GM12878 (cell line): ENCODE results near the gene LRRC58. TPM values are rescaled to one million over a fixed set of nuclear protein-coding genes. Genes with fewer than 3 reads are reported as not detected.

ENCODE experiments used
- ATAC-seq: fragments of 200-7000 bp; cut with Tn5 transposase; 3 replicates; pipeline ENCODE4 v1.9.1; 2020; ENCODE audit warnings: mild to moderate bottlenecking, moderate library complexity
- BruUV-seq: library from RNA; stranded (reverse); fragments of 400-500 nt; replicated peaks from 2 replicates; lab custom pipeline; 2021; lab: Mats Ljungman, UMichigan
- CTCF ChIA-PET: fragments of 300-600 bp; sonication (Branson Sonifier 250); formaldehyde crosslinking; extraction: SDS; loops from one replicate; lab custom pipeline; 2021; ENCODE audit warnings: inconsistent platforms; lab: Yijun Ruan, JAX
- POLR2A ChIA-PET: fragments of 350-600 bp; formaldehyde crosslinking; extraction: SDS; loops from one replicate; lab custom pipeline; 2021; ENCODE audit warnings: inconsistent platforms; lab: Charles Lee
- RAD21 ChIA-PET: fragments of 300-600 bp; sonication (Branson Sonifier 250); formaldehyde crosslinking; loops from one replicate; lab custom pipeline; 2023; ENCODE audit warnings: antibody characterized with exemption; ENCODE audit not compliant: unreplicated experiment; lab: Charles Lee
- SMC1A ChIA-PET: fragments of 300-600 bp; sonication (Branson Sonifier 250); formaldehyde crosslinking; loops from one replicate; lab custom pipeline; 2023; ENCODE audit not compliant: unreplicated experiment, uncharacterized antibody; lab: Charles Lee
- DNase-seq: peaks from one replicate; pipeline ENCODE4 v3.0.0-alpha.2; 2011; ENCODE audit warnings: low read depth, low spot score
- FAIRE-seq: peaks from 3 replicates; lab custom pipeline; 2011; peaks lifted over from hg19 to GRCh38; lab: Jason Lieb, UNC
- H2AFZ ChIP-seq: 2 replicates; pipeline ENCODE4 v1.6.0; 2011; ENCODE audit warnings: low read depth, low read length, control low read depth; ENCODE audit not compliant: control insufficient read depth
- H3K27ac ChIP-seq: 2 replicates; pipeline ENCODE4 v1.5.1; 2011; ENCODE audit warnings: control low read depth; ENCODE audit not compliant: control insufficient read depth, insufficient read depth
- H3K27me3 ChIP-seq, 2 experiments: replicated peaks in 1 of 2; 2 replicates each; pipeline versions ENCODE4 v1.6.0 to v1.6.1; 2011; ENCODE audit warnings: low read length in 1 of 2; ENCODE audit not compliant: control insufficient read depth in 2 of 2, insufficient read depth in 2 of 2
- H3K36me3 ChIP-seq, 2 experiments: 2 replicates each; pipeline ENCODE4 v1.5.1; 2011; ENCODE audit warnings: low read length in 1 of 2; ENCODE audit not compliant: control insufficient read depth in 2 of 2, insufficient read depth in 2 of 2
- H3K4me1 ChIP-seq: 2 replicates; pipeline ENCODE4 v1.6.1; 2011; ENCODE audit warnings: mild to moderate bottlenecking, low read length, moderate library complexity, mixed read lengths; ENCODE audit not compliant: control insufficient read depth, insufficient read depth
- H3K4me2 ChIP-seq: 2 replicates; pipeline ENCODE4 v1.6.0; 2011; ENCODE audit warnings: control low read depth; ENCODE audit not compliant: control insufficient read depth, insufficient read depth
- H3K4me3 ChIP-seq: fragments of 200-600 bp; sonication (generic); 2 replicates; pipeline ENCODE4 v1.5.1; 2016
- H3K79me2 ChIP-seq: 2 replicates; pipeline ENCODE4 v1.6.0; 2011; ENCODE audit warnings: low read length; ENCODE audit not compliant: control insufficient read depth, insufficient read depth
- H3K9ac ChIP-seq: 2 replicates; pipeline ENCODE4 v1.8.0; 2011; ENCODE audit warnings: low read length, control low read depth, mixed read lengths; ENCODE audit not compliant: control insufficient read depth, insufficient read depth
- H3K9me3 ChIP-seq: replicated peaks from 3 replicates; pipeline ENCODE4 v1.5.1; 2011; ENCODE audit warnings: mild to moderate bottlenecking, low read length; ENCODE audit not compliant: control insufficient read depth, insufficient read depth
- H4K20me1 ChIP-seq: 2 replicates; pipeline ENCODE4 v1.6.0; 2011; ENCODE audit not compliant: control insufficient read depth, insufficient read depth
- BACH1 ChIP-seq: fragments of 450-650 bp; IDR thresholded peaks from 2 replicates; pipeline ENCODE4 v1.6.1; 2017; ENCODE audit warnings: mild to moderate bottlenecking, borderline replicate concordance
- LARP7 ChIP-seq: fragments of 450-650 bp; IDR thresholded peaks from 2 replicates; pipeline ENCODE4 v1.6.1; 2017; ENCODE audit warnings: mild to moderate bottlenecking
- MEF2B ChIP-seq: fragments of 450-650 bp; IDR thresholded peaks from 2 replicates; pipeline ENCODE4 v1.6.1; 2018; ENCODE audit warnings: mild to moderate bottlenecking, moderate library complexity; ENCODE audit not compliant: partially characterized antibody, poor library complexity, severe bottlenecking
- RBBP5 ChIP-seq: fragments of 200-600 bp; sonication (generic); conservative IDR thresholded peaks from 2 replicates; pipeline ENCODE4 v1.6.1; 2016
- RFX5 ChIP-seq: IDR thresholded peaks from 2 replicates; pipeline ENCODE4 v1.6.1; 2011; ENCODE audit warnings: low read depth, low read length, improper control_type of control experiment
- STAT3 ChIP-seq: IDR thresholded peaks from 2 replicates; pipeline ENCODE4 v1.6.1; 2011; ENCODE audit warnings: low read depth, low read length, improper control_type of control experiment
- YBX1 ChIP-seq: fragments of 450-650 bp; IDR thresholded peaks from 2 replicates; pipeline ENCODE4 v1.6.1; 2016; ENCODE audit warnings: antibody characterized with exemption
- ZBED1 ChIP-seq: IDR thresholded peaks from 2 replicates; pipeline ENCODE4 v1.6.1; 2016; ENCODE audit warnings: borderline replicate concordance
- ZNF207 ChIP-seq: fragments of 450-650 bp; IDR thresholded peaks from 2 replicates; pipeline ENCODE4 v1.6.1; 2014; ENCODE audit warnings: antibody characterized with exemption, mild to moderate bottlenecking, borderline replicate concordance
- ZNF24 ChIP-seq: fragments of 450-650 bp; IDR thresholded peaks from 2 replicates; pipeline ENCODE4 v1.6.1; 2017; ENCODE audit warnings: antibody characterized with exemption, mild to moderate bottlenecking
- WGBS: methylation state at CpG from one replicate; pipeline ENCODE4 v1.1.6; 2016; ENCODE audit warnings: low lambda C conversion rate; ENCODE audit not compliant: insufficient replicate concordance, insufficient coverage; ENCODE audit errors: missing lambda C conversion rate; 5-methylcytosine and 5-hydroxymethylcytosine counted together
- in situ Hi-C: fragments of 300-500 bp; cut with MboI; formaldehyde crosslinking; loops from 9 replicates; pipeline ENCODE4 v1.14.3; 2018; ENCODE audit warnings: mixed read lengths
- intact Hi-C: fragments of 100-400 bp; cut with micrococcal nuclease; formaldehyde crosslinking; loops from one replicate; pipeline ENCODE4 v1.14.2; 2022; ENCODE audit not compliant: unreplicated experiment
- polyA plus RNA-seq, 11 experiments: library from polyadenylated mRNA; depleted of rRNA in 4 of 11; unstranded in 6 of 11; stranded (reverse) in 5 of 11; fragments of >200 nt; fragmentation: Nextera tagmentation in 4 of 11; fragmentation: Illumina TruSeq in 1 of 11; extraction: Ambion mirVana in 4 of 11; extraction: Trizol in 1 of 11; gene quantifications; 1 replicate in 1 of 11; 2 replicates in 10 of 11; pipeline versions ENCODE4 v1.2.1 to v1.2.3, GENCODE V29; 2011 to 2016; ENCODE audit warnings: inconsistent platforms in 2 of 11, missing spikeins in 2 of 11, low read depth in 1 of 11
- total RNA-seq, 4 experiments: library from RNA; depleted of rRNA in 3 of 4; stranded (reverse); fragments of >200 nt in 3 of 4; fragmentation: Illumina TruSeq in 1 of 4; extraction: Trizol in 1 of 4; gene quantifications; 2 replicates each; pipeline versions ENCODE4 v1.2.1 to v1.2.3, GENCODE V29; 2013 to 2021
- TF ChIP-seq, protein P1 (sequence below): IDR thresholded peaks from 2 replicates; pipeline ENCODE4 v1.6.1; 2012; ENCODE audit warnings: low read depth, low read length, improper control_type of control experiment
- TF ChIP-seq, protein P2 (sequence below): fragments of 450-650 bp; IDR thresholded peaks from 2 replicates; pipeline ENCODE4 v1.6.1; 2017; ENCODE audit warnings: mild to moderate bottlenecking, moderate library complexity

LRRC58 gene
- total and polyA plus RNA-seq, 10 of the 15 experiments (the other 5 are each of a cell fraction or from before 2014, with no cell fraction given) = 7.7 to 29.5 (median 18.8) TPM

DNA sequence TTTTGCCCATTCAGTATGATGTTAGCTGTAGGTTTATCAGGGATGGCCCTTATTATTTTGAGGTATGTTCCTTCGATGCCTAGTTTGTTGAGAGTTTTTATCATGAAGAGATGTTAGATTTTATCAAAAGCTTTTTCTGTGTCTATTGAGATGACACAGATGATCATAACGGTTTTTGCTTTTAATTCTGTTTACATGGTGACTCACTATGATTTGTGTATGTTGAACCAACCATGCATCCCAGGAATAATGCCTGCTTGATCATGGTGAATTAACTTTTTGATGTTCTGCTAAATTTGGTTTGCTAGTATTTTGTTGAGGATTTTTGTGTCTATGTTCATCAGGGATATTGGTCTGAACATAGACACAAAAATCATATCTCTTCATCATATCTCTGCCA lies 72.4 kb downstream of the LRRC58 start:
- FAIRE-seq (no peak), ATAC-seq (no peak), DNase-seq (no peak)
- intact Hi-C loops = no loop called here
- no peak overlapping the region for H3K27ac ChIP-seq
- ChIA-PET CTCF (no interaction called here), SMC1A (no interaction called here), POLR2A (interaction anchor here (0.6 kb wide), 1 partner anchor 213 kb away, joined by 3 read pairs; no protein-coding TSS in a partner anchor), RAD21 (no interaction called here)
- no peak overlapping the region for H3K4me2 ChIP-seq
- no peaks in the 10 kb centered on the region for H3K4me1 ChIP-seq
- TF ChIP-seq RFX5 (no peak), LARP7 (no peak), RBBP5 (no peak), MEF2B (no peak), STAT3 (no peak), ZNF207 (no peak), ZNF24 (no peak), ZBED1 (no peak), YBX1 (no peak), BACH1 (no peak)
- TF ChIP-seq, protein P1, sequence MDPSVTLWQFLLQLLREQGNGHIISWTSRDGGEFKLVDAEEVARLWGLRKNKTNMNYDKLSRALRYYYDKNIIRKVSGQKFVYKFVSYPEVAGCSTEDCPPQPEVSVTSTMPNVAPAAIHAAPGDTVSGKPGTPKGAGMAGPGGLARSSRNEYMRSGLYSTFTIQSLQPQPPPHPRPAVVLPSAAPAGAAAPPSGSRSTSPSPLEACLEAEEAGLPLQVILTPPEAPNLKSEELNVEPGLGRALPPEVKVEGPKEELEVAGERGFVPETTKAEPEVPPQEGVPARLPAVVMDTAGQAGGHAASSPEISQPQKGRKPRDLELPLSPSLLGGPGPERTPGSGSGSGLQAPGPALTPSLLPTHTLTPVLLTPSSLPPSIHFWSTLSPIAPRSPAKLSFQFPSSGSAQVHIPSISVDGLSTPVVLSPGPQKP = no peak
- TF ChIP-seq, protein P2, sequence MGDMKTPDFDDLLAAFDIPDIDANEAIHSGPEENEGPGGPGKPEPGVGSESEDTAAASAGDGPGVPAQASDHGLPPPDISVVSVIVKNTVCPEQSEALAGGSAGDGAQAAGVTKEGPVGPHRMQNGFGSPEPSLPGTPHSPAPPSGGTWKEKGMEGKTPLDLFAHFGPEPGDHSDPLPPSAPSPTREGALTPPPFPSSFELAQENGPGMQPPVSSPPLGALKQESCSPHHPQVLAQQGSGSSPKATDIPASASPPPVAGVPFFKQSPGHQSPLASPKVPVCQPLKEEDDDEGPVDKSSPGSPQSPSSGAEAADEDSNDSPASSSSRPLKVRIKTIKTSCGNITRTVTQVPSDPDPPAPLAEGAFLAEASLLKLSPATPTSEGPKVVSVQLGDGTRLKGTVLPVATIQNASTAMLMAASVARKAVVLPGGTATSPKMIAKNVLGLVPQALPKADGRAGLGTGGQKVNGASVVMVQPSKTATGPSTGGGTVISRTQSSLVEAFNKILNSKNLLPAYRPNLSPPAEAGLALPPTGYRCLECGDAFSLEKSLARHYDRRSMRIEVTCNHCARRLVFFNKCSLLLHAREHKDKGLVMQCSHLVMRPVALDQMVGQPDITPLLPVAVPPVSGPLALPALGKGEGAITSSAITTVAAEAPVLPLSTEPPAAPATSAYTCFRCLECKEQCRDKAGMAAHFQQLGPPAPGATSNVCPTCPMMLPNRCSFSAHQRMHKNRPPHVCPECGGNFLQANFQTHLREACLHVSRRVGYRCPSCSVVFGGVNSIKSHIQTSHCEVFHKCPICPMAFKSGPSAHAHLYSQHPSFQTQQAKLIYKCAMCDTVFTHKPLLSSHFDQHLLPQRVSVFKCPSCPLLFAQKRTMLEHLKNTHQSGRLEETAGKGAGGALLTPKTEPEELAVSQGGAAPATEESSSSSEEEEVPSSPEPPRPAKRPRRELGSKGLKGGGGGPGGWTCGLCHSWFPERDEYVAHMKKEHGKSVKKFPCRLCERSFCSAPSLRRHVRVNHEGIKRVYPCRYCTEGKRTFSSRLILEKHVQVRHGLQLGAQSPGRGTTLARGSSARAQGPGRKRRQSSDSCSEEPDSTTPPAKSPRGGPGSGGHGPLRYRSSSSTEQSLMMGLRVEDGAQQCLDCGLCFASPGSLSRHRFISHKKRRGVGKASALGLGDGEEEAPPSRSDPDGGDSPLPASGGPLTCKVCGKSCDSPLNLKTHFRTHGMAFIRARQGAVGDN = no peak
- H3K79me2 ChIP-seq = no peaks in the 10 kb centered on the region
- BruUV-seq = no TSS peak
- 0% methylated on average over 2 of the region's 2 CpGs for WGBS
- no peak overlapping the region for H3K4me3 ChIP-seq
- no peaks in the 10 kb centered on the region for H3K36me3 ChIP-seq
- H2AFZ ChIP-seq = no peak overlapping the region
- no peaks in the 10 kb centered on the region; a peak in 1 of 4 replicates for H3K27me3 ChIP-seq
- H3K9me3 ChIP-seq = no peaks in the 10 kb centered on the region
- no peak overlapping the region for H3K9ac ChIP-seq
- in situ Hi-C loops = no loop called here
- H4K20me1 ChIP-seq = no peaks in the 10 kb centered on the region
